GM12878 (cell line): Measurements from ENCODE around the gene CELF2. TPM values are rescaled to one million over a fixed set of nuclear protein-coding genes. Genes with fewer than 3 reads are reported as not detected.

Experiments used
- ATAC-seq: fragments of 200-7000 bp; cut with Tn5 transposase; 3 replicates; pipeline ENCODE4 v1.9.1; 2020; ENCODE audit warnings: mild to moderate bottlenecking, moderate library complexity
- BruUV-seq: library from RNA; stranded (reverse); fragments of 400-500 nt; replicated peaks from 2 replicates; lab custom pipeline; 2021; lab: Mats Ljungman, UMichigan
- CTCF ChIA-PET: fragments of 300-600 bp; sonication (Branson Sonifier 250); formaldehyde crosslinking; extraction: SDS; loops from one replicate; lab custom pipeline; 2021; ENCODE audit warnings: inconsistent platforms; lab: Yijun Ruan, JAX
- POLR2A ChIA-PET: fragments of 350-600 bp; formaldehyde crosslinking; extraction: SDS; loops from one replicate; lab custom pipeline; 2021; ENCODE audit warnings: inconsistent platforms; lab: Charles Lee
- RAD21 ChIA-PET: fragments of 300-600 bp; sonication (Branson Sonifier 250); formaldehyde crosslinking; loops from one replicate; lab custom pipeline; 2023; ENCODE audit warnings: antibody characterized with exemption; ENCODE audit not compliant: unreplicated experiment; lab: Charles Lee
- SMC1A ChIA-PET: fragments of 300-600 bp; sonication (Branson Sonifier 250); formaldehyde crosslinking; loops from one replicate; lab custom pipeline; 2023; ENCODE audit not compliant: unreplicated experiment, uncharacterized antibody; lab: Charles Lee
- DNase-seq: peaks from one replicate; pipeline ENCODE4 v3.0.0-alpha.2; 2011; ENCODE audit warnings: low read depth, low spot score
- FAIRE-seq: peaks from 3 replicates; lab custom pipeline; 2011; peaks lifted over from hg19 to GRCh38; lab: Jason Lieb, UNC
- H2AFZ ChIP-seq: 2 replicates; pipeline ENCODE4 v1.6.0; 2011; ENCODE audit warnings: low read depth, low read length, control low read depth; ENCODE audit not compliant: control insufficient read depth
- H3K27ac ChIP-seq: 2 replicates; pipeline ENCODE4 v1.5.1; 2011; ENCODE audit warnings: control low read depth; ENCODE audit not compliant: control insufficient read depth, insufficient read depth
- H3K27me3 ChIP-seq, 2 experiments: replicated peaks in 1 of 2; 2 replicates each; pipeline versions ENCODE4 v1.6.0 to v1.6.1; 2011; ENCODE audit warnings: low read length in 1 of 2; ENCODE audit not compliant: control insufficient read depth in 2 of 2, insufficient read depth in 2 of 2
- H3K36me3 ChIP-seq, 2 experiments: 2 replicates each; pipeline ENCODE4 v1.5.1; 2011; ENCODE audit warnings: low read length in 1 of 2; ENCODE audit not compliant: control insufficient read depth in 2 of 2, insufficient read depth in 2 of 2
- H3K4me1 ChIP-seq: 2 replicates; pipeline ENCODE4 v1.6.1; 2011; ENCODE audit warnings: mild to moderate bottlenecking, low read length, moderate library complexity, mixed read lengths; ENCODE audit not compliant: control insufficient read depth, insufficient read depth
- H3K4me2 ChIP-seq: 2 replicates; pipeline ENCODE4 v1.6.0; 2011; ENCODE audit warnings: control low read depth; ENCODE audit not compliant: control insufficient read depth, insufficient read depth
- H3K4me3 ChIP-seq: fragments of 200-600 bp; sonication (generic); 2 replicates; pipeline ENCODE4 v1.5.1; 2016
- H3K79me2 ChIP-seq: 2 replicates; pipeline ENCODE4 v1.6.0; 2011; ENCODE audit warnings: low read length; ENCODE audit not compliant: control insufficient read depth, insufficient read depth
- H3K9ac ChIP-seq: 2 replicates; pipeline ENCODE4 v1.8.0; 2011; ENCODE audit warnings: low read length, control low read depth, mixed read lengths; ENCODE audit not compliant: control insufficient read depth, insufficient read depth
- H3K9me3 ChIP-seq: replicated peaks from 3 replicates; pipeline ENCODE4 v1.5.1; 2011; ENCODE audit warnings: mild to moderate bottlenecking, low read length; ENCODE audit not compliant: control insufficient read depth, insufficient read depth
- H4K20me1 ChIP-seq: 2 replicates; pipeline ENCODE4 v1.6.0; 2011; ENCODE audit not compliant: control insufficient read depth, insufficient read depth
- BACH1 ChIP-seq: fragments of 450-650 bp; IDR thresholded peaks from 2 replicates; pipeline ENCODE4 v1.6.1; 2017; ENCODE audit warnings: mild to moderate bottlenecking, borderline replicate concordance
- IRF4 ChIP-seq: IDR thresholded peaks from 2 replicates; pipeline ENCODE4 v1.6.1; 2011; ENCODE audit warnings: low read depth, low read length
- LARP7 ChIP-seq: fragments of 450-650 bp; IDR thresholded peaks from 2 replicates; pipeline ENCODE4 v1.6.1; 2017; ENCODE audit warnings: mild to moderate bottlenecking
- PAX5 ChIP-seq: IDR thresholded peaks from 2 replicates; pipeline ENCODE4 v1.6.1; 2011; ENCODE audit warnings: low read depth, low read length, borderline replicate concordance
- POU2F2 ChIP-seq: IDR thresholded peaks from 3 replicates; pipeline ENCODE4 v1.6.1; 2011; ENCODE audit warnings: low read depth, mild to moderate bottlenecking, low read length, borderline replicate concordance
- YY1 ChIP-seq: IDR thresholded peaks from 2 replicates; pipeline ENCODE4 v1.6.1; 2011; ENCODE audit warnings: low read depth, mild to moderate bottlenecking, low read length
- WGBS: methylation state at CpG from one replicate; pipeline ENCODE4 v1.1.6; 2016; ENCODE audit warnings: low lambda C conversion rate; ENCODE audit not compliant: insufficient replicate concordance, insufficient coverage; ENCODE audit errors: missing lambda C conversion rate; 5-methylcytosine and 5-hydroxymethylcytosine counted together
- in situ Hi-C: fragments of 300-500 bp; cut with MboI; formaldehyde crosslinking; loops from 9 replicates; pipeline ENCODE4 v1.14.3; 2018; ENCODE audit warnings: mixed read lengths
- intact Hi-C: fragments of 100-400 bp; cut with micrococcal nuclease; formaldehyde crosslinking; loops from one replicate; pipeline ENCODE4 v1.14.2; 2022; ENCODE audit not compliant: unreplicated experiment
- polyA plus RNA-seq, 11 experiments: library from polyadenylated mRNA; depleted of rRNA in 4 of 11; unstranded in 6 of 11; stranded (reverse) in 5 of 11; fragments of >200 nt; fragmentation: Nextera tagmentation in 4 of 11; fragmentation: Illumina TruSeq in 1 of 11; extraction: Ambion mirVana in 4 of 11; extraction: Trizol in 1 of 11; gene quantifications; 1 replicate in 1 of 11; 2 replicates in 10 of 11; pipeline versions ENCODE4 v1.2.1 to v1.2.3, GENCODE V29; 2011 to 2016; ENCODE audit warnings: inconsistent platforms in 2 of 11, missing spikeins in 2 of 11, low read depth in 1 of 11
- total RNA-seq, 4 experiments: library from RNA; depleted of rRNA in 3 of 4; stranded (reverse); fragments of >200 nt in 3 of 4; fragmentation: Illumina TruSeq in 1 of 4; extraction: Trizol in 1 of 4; gene quantifications; 2 replicates each; pipeline versions ENCODE4 v1.2.1 to v1.2.3, GENCODE V29; 2013 to 2021
- TF ChIP-seq, protein P1 (sequence below), 3 experiments: IDR thresholded peaks in 2 of 3; conservative IDR thresholded peaks in 1 of 3; 2 replicates each; pipeline ENCODE4 v1.5.1; 2011; ENCODE audit warnings: low read depth in 3 of 3, low read length in 3 of 3, mild to moderate bottlenecking in 3 of 3, control low read depth in 2 of 3, moderate library complexity in 2 of 3, inconsistent platforms in 1 of 3, mixed read lengths in 1 of 3; ENCODE audit not compliant: control insufficient read depth in 2 of 3, insufficient read depth in 1 of 3; ENCODE audit errors: extremely low read depth in 1 of 3
- TF ChIP-seq, protein P2 (sequence below): fragments of 450-650 bp; IDR thresholded peaks from 2 replicates; pipeline ENCODE4 v1.6.1; 2018; ENCODE audit warnings: mild to moderate bottlenecking, low read depth, moderate library complexity; ENCODE audit not compliant: partially characterized antibody
- TF ChIP-seq, protein P3 (sequence below): fragments of 450-650 bp; IDR thresholded peaks from 2 replicates; pipeline ENCODE4 v1.6.1; 2016; ENCODE audit warnings: mild to moderate bottlenecking
- TF ChIP-seq, protein P4 (sequence below): fragments of 450-650 bp; IDR thresholded peaks from 2 replicates; pipeline ENCODE4 v1.6.1; 2017; ENCODE audit warnings: mild to moderate bottlenecking, moderate library complexity

The CELF2 gene
- total and polyA plus RNA-seq, 10 of the 15 experiments (the other 5 are each of a cell fraction or from before 2014, with no cell fraction given): 20.8 to 129 (median 86.3) TPM

DNA sequence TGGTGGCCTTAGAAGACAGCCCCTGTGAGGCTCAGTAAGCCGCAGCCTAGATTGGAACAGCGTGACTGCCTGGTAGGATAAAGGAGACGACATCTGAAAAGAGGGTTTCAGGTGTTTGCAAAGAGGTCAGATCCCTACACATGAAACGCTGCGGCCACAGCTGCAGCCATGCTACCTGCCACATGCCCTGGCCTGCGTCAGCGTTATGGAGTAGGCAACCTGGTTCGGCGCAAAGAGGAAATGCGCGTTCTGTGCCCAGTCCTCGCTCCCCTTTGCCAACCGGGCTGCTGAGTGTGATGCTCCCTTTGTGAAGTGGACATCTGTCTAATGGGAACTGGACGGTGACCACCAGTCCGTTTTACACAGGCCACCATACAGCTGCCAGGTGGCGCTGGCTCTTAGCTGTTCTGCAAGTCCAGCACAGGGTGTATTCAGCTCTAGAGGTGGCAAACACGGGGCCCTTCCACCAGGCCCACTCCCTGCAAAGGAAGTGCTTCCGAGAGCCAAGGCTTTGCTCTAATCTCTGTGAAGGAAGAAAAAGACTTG, 160.3 kb downstream of the CELF2 start:
- BruUV-seq: TSS peak; percentile 78
- ChIA-PET SMC1A (interaction anchor here (1.0 to 18.3 kb wide), 25 partner anchors 11 to 95 kb away, joined by 3 to 417 read pairs (median 7); no protein-coding TSS in a partner anchor), POLR2A (interaction anchor here (0.5 to 8.7 kb wide), 14 partner anchors 9 to 93 kb away, joined by 3 to 130 read pairs (median 5); no protein-coding TSS in a partner anchor), CTCF (interaction anchor here (0.9 to 13.9 kb wide), 16 partner anchors 9 to 92 kb away, joined by 3 to 114 read pairs (median 8); no protein-coding TSS in a partner anchor), RAD21 (interaction anchor here (0.5 to 8.5 kb wide), 11 partner anchors 10 to 93 kb away, joined by 3 to 212 read pairs (median 12); no protein-coding TSS in a partner anchor)
- Histone ChIP-seq H3K27ac (peak overlapping the region; percentile 95), H3K9me3 (peaks cover 3% of the 10 kb centered on the region; the same call in 2 of the 3 replicates), H3K4me2 (peak overlapping the region; percentile 98), H3K4me1 (peaks cover 73% of the 10 kb centered on the region), H2AFZ (no peak overlapping the region), H3K9ac (peak overlapping the region; percentile 60), H3K4me3 (peak overlapping the region; percentile 54), H3K79me2 (peaks cover 100% of the 10 kb centered on the region), H3K27me3 (no peaks in the 10 kb centered on the region), H3K36me3 (peaks cover 20 to 39% of the 10 kb centered on the region in 2 experiments), H4K20me1 (no peaks in the 10 kb centered on the region; the same call in 1 of the 2 replicates)
- FAIRE-seq (no peak), ATAC-seq (peak; percentile 50), DNase-seq (no peak)
- WGBS: 61% methylated on average over 18 of the region's 18 CpGs
- intact Hi-C loops: loop anchor here (1.0 to 10.0 kb wide), 7 partner anchors 13 to 507 kb away; no protein-coding TSS in a partner anchor
- in situ Hi-C loops: loop anchor here (10.0 kb wide), 2 partner anchors 507 to 867 kb away; partner anchors contain the start of gene UPF2
- TF ChIP-seq POU2F2 (peak; percentile 9; the same call in 1 of the 3 replicates), BACH1 (peak; percentile 48; the same call in 1 of the 2 replicates), IRF4 (0 out of 2 replicates have a peak, but pooled peaks have one; percentile 8), PAX5 (0 out of 2 replicates have a peak, but pooled peaks have one; percentile 8), YY1 (no peak), LARP7 (0 out of 2 replicates have a peak, but pooled peaks have one; percentile 43)
- TF ChIP-seq, protein P1, sequence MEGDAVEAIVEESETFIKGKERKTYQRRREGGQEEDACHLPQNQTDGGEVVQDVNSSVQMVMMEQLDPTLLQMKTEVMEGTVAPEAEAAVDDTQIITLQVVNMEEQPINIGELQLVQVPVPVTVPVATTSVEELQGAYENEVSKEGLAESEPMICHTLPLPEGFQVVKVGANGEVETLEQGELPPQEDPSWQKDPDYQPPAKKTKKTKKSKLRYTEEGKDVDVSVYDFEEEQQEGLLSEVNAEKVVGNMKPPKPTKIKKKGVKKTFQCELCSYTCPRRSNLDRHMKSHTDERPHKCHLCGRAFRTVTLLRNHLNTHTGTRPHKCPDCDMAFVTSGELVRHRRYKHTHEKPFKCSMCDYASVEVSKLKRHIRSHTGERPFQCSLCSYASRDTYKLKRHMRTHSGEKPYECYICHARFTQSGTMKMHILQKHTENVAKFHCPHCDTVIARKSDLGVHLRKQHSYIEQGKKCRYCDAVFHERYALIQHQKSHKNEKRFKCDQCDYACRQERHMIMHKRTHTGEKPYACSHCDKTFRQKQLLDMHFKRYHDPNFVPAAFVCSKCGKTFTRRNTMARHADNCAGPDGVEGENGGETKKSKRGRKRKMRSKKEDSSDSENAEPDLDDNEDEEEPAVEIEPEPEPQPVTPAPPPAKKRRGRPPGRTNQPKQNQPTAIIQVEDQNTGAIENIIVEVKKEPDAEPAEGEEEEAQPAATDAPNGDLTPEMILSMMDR (IDR thresholded peaks at IDR 0.05 in 2 of 3, conservative IDR thresholded peaks at IDR 0.05 in 1 of 3; ENCODE audit: control insufficient read depth in 2 of 3, extremely low read depth in 1 of 3, insufficient read depth in 1 of 3, low read depth in 3 of 3, low read length in 3 of 3): peak in 2 of 3 experiments; percentile 32 to 46; a peak in 3 of 6 replicates
- TF ChIP-seq, protein P2, sequence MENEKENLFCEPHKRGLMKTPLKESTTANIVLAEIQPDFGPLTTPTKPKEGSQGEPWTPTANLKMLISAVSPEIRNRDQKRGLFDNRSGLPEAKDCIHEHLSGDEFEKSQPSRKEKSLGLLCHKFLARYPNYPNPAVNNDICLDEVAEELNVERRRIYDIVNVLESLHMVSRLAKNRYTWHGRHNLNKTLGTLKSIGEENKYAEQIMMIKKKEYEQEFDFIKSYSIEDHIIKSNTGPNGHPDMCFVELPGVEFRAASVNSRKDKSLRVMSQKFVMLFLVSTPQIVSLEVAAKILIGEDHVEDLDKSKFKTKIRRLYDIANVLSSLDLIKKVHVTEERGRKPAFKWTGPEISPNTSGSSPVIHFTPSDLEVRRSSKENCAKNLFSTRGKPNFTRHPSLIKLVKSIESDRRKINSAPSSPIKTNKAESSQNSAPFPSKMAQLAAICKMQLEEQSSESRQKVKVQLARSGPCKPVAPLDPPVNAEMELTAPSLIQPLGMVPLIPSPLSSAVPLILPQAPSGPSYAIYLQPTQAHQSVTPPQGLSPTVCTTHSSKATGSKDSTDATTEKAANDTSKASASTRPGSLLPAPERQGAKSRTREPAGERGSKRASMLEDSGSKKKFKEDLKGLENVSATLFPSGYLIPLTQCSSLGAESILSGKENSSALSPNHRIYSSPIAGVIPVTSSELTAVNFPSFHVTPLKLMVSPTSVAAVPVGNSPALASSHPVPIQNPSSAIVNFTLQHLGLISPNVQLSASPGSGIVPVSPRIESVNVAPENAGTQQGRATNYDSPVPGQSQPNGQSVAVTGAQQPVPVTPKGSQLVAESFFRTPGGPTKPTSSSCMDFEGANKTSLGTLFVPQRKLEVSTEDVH: no peak
- TF ChIP-seq, protein P3, sequence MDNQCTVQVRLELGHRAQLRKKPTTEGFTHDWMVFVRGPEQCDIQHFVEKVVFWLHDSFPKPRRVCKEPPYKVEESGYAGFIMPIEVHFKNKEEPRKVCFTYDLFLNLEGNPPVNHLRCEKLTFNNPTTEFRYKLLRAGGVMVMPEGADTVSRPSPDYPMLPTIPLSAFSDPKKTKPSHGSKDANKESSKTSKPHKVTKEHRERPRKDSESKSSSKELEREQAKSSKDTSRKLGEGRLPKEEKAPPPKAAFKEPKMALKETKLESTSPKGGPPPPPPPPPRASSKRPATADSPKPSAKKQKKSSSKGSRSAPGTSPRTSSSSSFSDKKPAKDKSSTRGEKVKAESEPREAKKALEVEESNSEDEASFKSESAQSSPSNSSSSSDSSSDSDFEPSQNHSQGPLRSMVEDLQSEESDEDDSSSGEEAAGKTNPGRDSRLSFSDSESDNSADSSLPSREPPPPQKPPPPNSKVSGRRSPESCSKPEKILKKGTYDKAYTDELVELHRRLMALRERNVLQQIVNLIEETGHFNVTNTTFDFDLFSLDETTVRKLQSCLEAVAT: peak; percentile 77; the same call in 1 of the 2 replicates
- TF ChIP-seq, protein P4, sequence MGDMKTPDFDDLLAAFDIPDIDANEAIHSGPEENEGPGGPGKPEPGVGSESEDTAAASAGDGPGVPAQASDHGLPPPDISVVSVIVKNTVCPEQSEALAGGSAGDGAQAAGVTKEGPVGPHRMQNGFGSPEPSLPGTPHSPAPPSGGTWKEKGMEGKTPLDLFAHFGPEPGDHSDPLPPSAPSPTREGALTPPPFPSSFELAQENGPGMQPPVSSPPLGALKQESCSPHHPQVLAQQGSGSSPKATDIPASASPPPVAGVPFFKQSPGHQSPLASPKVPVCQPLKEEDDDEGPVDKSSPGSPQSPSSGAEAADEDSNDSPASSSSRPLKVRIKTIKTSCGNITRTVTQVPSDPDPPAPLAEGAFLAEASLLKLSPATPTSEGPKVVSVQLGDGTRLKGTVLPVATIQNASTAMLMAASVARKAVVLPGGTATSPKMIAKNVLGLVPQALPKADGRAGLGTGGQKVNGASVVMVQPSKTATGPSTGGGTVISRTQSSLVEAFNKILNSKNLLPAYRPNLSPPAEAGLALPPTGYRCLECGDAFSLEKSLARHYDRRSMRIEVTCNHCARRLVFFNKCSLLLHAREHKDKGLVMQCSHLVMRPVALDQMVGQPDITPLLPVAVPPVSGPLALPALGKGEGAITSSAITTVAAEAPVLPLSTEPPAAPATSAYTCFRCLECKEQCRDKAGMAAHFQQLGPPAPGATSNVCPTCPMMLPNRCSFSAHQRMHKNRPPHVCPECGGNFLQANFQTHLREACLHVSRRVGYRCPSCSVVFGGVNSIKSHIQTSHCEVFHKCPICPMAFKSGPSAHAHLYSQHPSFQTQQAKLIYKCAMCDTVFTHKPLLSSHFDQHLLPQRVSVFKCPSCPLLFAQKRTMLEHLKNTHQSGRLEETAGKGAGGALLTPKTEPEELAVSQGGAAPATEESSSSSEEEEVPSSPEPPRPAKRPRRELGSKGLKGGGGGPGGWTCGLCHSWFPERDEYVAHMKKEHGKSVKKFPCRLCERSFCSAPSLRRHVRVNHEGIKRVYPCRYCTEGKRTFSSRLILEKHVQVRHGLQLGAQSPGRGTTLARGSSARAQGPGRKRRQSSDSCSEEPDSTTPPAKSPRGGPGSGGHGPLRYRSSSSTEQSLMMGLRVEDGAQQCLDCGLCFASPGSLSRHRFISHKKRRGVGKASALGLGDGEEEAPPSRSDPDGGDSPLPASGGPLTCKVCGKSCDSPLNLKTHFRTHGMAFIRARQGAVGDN: no peak; the same call in 1 of the 2 replicates
